ENCODE measurements around the gene PIEZO1. TPM values are rescaled to one million over a fixed set of nuclear protein-coding genes. Genes with fewer than 3 reads are reported as not detected.

Gene PIEZO1
- total RNA-seq, 1 experiment from 2014 or later: 88.5 TPM

GRCh38 chr16:88754109-88754911 lies 30.7 kb downstream of the PIEZO1 start:
- no peaks in the 10 kb centered on the region for H3K9me3 ChIP-seq
- DNase-seq: no peak
- H3K27me3 ChIP-seq: no peaks in the 10 kb centered on the region
- H3K36me3 ChIP-seq: no peaks in the 10 kb centered on the region; the same call in none of the 2 replicates
- no peak overlapping the region for H3K4me3 ChIP-seq

- H3K9me3 ChIP-seq: no peaks in the 10 kb centered on the region
- no peak for DNase-seq
- no peak overlapping the region for H3K4me3 ChIP-seq
- no peaks in the 10 kb centered on the region; the same call in none of the 2 replicates for H3K36me3 ChIP-seq
- H3K27me3 ChIP-seq: no peaks in the 10 kb centered on the region
These were observed 31.4 kb downstream of the PIEZO1 start for GRCh38 chr16:88753602-88754001.

- H3K27me3 ChIP-seq: no peaks in the 10 kb centered on the region
- no peak for DNase-seq
- no peaks in the 10 kb centered on the region for H3K9me3 ChIP-seq
- no peaks in the 10 kb centered on the region; the same call in 1 of the 2 replicates for H3K36me3 ChIP-seq
- H3K4me3 ChIP-seq: no peak overlapping the region
These were observed 31.8 kb downstream of the PIEZO1 start for GRCh38 chr16:88753191-88753590.

- Histone ChIP-seq H3K9me3 (no peaks in the 10 kb centered on the region), H3K4me3 (no peak overlapping the region), H3K27me3 (no peaks in the 10 kb centered on the region), H3K36me3 (no peaks in the 10 kb centered on the region; the same call in 1 of the 2 replicates)
- no peak for DNase-seq
These were observed 32.5 kb downstream of the PIEZO1 start for GRCh38 chr16:88752386-88753002.

DNA sequence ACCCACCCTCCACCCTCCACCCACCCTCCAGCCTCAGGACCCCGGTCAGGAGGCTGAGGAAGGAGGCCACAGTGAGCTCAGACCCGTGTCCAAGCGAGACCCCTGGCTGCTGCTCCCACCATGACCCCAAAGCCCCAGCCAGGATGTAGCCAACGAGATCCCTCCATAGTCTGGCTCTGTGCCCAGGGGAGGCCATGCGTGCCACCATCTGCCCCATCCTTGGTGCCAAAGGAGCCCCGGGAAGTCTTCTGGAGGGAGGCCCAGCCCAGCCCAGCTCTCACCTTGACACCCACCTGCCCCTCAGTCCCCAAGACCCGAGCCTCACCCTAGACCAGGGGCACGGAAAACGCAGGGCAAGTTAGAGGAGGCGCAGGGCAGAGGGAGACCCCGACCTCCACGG lies 34.2 kb downstream of the PIEZO1 start:
- DNase-seq: no peak
- Histone ChIP-seq H3K36me3 (no peaks in the 10 kb centered on the region; the same call in 1 of the 2 replicates), H3K9me3 (no peaks in the 10 kb centered on the region), H3K27me3 (no peaks in the 10 kb centered on the region), H3K4me3 (no peak overlapping the region)

- no peaks in the 10 kb centered on the region; the same call in 1 of the 2 replicates for H3K36me3 ChIP-seq
- no peak overlapping the region for H3K4me3 ChIP-seq
These were observed 35.7 kb downstream of the PIEZO1 start for GRCh38 chr16:88749358-88749757.

GRCh38 chr16:88748364-88748763 lies 36.7 kb downstream of the PIEZO1 start:
- Histone ChIP-seq H3K9me3 (no peaks in the 10 kb centered on the region), H3K36me3 (no peaks in the 10 kb centered on the region; the same call in 1 of the 2 replicates), H3K27me3 (no peaks in the 10 kb centered on the region), H3K4me3 (no peak overlapping the region)
- no peak for DNase-seq

More at GRCh38 chr16:88749358-88749757, 35.7 kb downstream of the PIEZO1 start:
- no peaks in the 10 kb centered on the region for H3K27me3 ChIP-seq
- no peak for DNase-seq
- H3K9me3 ChIP-seq: no peaks in the 10 kb centered on the region

DNA sequence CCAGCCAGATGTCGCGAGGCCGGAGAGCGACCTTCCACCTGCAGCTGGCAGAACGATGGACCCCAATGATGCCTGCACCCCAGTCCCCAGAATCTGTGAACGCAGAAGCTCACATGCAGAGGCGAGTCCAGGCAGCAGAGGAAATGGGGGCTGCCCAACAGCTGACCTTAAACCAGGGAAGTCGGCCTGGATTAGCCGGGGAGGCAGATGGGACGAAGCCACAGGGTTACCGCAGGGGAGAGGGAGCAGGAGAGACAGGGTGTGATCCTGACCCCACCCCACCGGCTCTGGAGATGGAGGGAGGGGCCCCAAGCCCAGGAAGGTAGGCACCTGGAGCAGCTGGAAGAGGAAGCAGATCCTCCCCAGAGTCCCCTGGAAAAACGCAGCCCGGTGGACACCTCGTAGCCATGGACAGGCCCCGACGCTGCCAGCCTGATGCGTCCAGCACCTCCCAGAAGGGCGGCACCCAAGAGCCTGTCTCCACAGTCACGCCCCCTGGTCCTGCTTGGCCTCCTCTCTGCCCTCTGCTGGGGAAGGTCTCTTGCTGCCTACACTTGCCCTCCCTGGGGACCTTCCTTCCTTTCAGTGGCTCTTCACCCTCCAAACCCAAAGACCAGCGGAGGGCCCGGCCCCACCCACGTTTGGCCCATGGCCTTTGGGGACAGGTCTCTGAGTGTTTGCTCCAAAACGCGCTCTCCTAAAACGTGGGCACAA lies 37.3 kb downstream of the PIEZO1 start:
- H3K36me3 ChIP-seq: no peaks in the 10 kb centered on the region; the same call in 1 of the 2 replicates
- no peaks in the 10 kb centered on the region for H3K27me3 ChIP-seq
- H3K9me3 ChIP-seq: no peaks in the 10 kb centered on the region

DNA sequence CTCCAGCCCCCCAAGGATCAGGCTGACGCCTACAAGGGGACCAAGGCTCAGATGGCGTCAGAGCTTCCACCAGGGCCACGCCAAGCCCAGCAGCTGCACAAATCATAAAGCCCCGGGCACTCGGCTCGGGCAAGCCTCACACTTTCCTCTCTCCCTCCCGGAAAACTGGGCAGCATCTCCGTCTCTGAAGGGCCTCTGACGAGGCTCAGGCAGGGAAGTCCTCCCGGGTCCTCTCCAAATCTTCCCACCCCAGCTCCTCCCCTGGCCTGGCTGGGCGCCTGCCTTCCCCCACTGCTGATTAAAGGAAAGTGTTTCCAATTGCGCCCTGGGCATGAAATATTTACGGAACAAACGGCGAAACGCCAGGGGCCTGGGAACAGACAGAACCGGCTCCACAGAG lies 38.5 kb downstream of the PIEZO1 start:
- H3K9me3 ChIP-seq: no peaks in the 10 kb centered on the region
- no peak for DNase-seq
- no peaks in the 10 kb centered on the region for H3K36me3 ChIP-seq
- no peaks in the 10 kb centered on the region for H3K27me3 ChIP-seq
- no peak overlapping the region for H3K4me3 ChIP-seq

More for the DNA sequence above, 37.3 kb downstream of the PIEZO1 start:
- no peak overlapping the region for H3K4me3 ChIP-seq
- DNase-seq: peak; percentile 54

GRCh38 chr16:88744577-88745521 lies 40.2 kb downstream of the PIEZO1 start:
- Histone ChIP-seq H3K4me3 (no peak overlapping the region), H3K27me3 (no peaks in the 10 kb centered on the region), H3K36me3 (no peaks in the 10 kb centered on the region; the same call in 1 of the 2 replicates), H3K9me3 (no peaks in the 10 kb centered on the region)
- DNase-seq: no peak

DNA sequence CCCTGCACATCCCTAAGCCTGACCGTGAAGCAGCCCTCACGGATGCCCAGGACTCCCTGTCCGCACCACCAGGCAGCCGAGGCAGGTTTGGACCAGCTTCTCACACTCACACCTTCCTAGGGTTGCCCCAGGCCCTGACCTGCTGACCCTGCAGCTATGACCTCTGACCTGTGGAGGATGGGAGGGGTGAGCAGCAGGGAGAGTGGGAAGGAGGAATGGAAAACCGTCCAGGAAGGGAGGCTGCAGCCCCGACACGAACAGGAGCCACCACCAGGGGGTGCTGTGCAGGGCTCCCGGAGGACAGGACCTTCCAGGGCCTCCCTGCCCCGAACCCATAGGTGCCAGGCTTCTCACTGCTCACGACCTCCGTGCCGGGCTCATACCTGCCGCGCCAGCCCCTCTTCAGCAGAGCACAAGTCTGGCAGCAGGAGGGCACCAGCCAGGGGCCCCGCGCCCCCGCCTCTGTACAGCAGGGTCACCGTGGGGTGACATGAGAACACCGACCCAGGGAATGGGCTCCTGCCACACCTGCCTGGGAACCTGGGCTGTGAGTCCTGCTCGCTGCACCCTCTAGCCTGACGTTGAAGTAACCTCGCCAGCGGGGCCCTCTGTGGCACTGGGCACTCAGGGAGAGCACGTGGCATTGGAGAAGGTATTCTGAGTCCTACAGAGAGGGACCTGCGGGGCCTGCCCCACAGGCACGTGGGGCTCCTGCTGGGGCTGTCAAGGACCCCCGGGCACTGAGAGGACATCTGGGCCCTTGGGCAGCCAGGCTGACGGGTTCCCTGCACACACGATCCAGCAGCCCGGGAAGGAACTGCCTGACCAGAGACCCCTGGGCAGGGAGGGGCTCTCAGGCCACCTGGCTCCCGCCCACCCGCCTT lies 41.1 kb downstream of the PIEZO1 start:
- H3K4me3 ChIP-seq: no peak overlapping the region
- no peaks in the 10 kb centered on the region for H3K9me3 ChIP-seq
- H3K36me3 ChIP-seq: no peaks in the 10 kb centered on the region; the same call in 1 of the 2 replicates
- H3K27me3 ChIP-seq: no peaks in the 10 kb centered on the region
- peak; percentile 52 for DNase-seq

DNA sequence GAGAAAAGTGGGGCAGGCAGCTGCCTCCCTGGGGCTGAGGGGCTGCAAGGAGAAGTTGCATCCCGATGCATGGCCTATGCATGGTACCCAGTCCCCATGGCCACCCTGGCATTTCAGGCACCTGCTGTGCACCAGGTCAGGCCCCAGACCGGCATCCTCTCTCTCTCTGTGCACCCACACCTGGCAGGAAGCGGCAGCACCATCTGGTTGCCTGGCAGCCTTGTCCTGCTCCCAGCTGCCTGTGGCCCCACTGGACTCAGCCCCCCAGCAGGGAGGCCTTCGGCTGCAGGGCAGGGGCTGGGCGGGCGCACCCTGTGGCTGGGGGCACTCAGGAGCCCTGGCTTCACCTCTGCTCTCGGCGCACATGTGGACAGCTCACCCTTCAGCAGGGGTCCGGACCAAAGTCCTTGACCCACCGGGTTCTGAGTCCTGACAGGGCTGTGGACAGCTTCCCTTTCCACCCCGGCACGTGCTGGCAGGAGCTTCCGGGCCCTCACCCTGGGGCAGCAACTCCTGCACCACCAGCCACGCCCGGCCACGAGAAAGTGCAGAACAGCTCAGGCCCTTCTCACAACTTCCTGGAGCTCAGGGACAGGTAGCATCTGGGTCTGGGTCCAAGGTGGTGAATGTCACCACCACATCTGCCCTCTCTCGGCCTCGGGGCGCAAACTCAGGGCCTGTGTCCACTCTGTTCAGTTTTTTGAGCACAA lies 42.0 kb downstream of the PIEZO1 start:
- no peaks in the 10 kb centered on the region; the same call in 1 of the 2 replicates for H3K36me3 ChIP-seq
- no peak for DNase-seq
- H3K27me3 ChIP-seq: no peaks in the 10 kb centered on the region

DNA sequence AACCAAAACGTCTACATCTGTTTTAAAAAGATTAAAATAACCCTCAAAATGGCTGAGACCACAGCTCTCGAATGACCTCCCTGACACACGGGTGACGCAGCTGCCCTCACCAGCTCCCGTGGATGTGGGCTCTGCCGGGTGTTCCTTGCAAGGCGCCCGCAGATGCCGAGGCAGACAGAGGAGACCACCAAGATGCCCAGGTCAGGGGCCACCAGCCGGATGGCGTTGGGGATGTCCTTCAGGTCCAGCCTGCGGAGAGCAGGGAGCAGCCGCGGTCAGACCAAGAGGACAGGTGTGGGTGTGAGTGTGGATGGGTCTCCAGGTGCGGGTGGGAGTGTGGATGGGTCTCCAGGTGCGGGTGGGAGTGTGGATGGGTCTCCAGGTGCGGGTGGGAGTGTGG lies 43.7 kb downstream of the PIEZO1 start:
- no peak for DNase-seq
- H3K36me3 ChIP-seq: peaks cover 4% of the 10 kb centered on the region

More for the DNA sequence above, 42.0 kb downstream of the PIEZO1 start:
- Histone ChIP-seq H3K4me3 (no peak overlapping the region), H3K9me3 (no peaks in the 10 kb centered on the region)

DNA sequence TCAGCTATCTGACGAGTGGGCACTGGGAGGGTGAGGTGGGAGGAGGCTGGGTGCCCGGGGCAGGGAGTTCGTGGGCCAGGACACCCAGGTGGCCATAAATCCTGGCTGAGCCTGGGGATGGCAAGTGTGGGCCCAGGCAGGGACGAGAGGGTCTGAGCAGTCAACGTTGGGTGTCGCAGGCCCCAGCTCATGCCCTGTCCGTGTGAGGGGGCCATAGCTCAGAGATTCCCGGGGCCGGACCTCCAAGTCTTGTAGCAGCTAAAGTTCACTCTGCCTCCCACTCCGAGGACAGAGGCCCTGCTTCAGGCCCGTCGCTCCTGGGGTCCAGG lies 44.3 kb downstream of the PIEZO1 start:
- no peaks in the 10 kb centered on the region for H3K27me3 ChIP-seq
- H3K4me3 ChIP-seq: no peak overlapping the region
- H3K9me3 ChIP-seq: no peaks in the 10 kb centered on the region
- peaks cover 4% of the 10 kb centered on the region for H3K36me3 ChIP-seq
- no peak for DNase-seq

More for the DNA sequence above, 43.7 kb downstream of the PIEZO1 start:
- Histone ChIP-seq H3K9me3 (no peaks in the 10 kb centered on the region), H3K27me3 (no peaks in the 10 kb centered on the region), H3K4me3 (no peak overlapping the region)

All from MG63 (cell line).